Neuronal stem cell (in vitro differentiated cells): ENCODE results near the gene APC2.
A peak's percentile ranks its signal among the peaks of the same experiment; 100 is the strongest.

Experiments
- DNase-seq: peaks from one replicate; pipeline ENCODE4 v3.0.0-alpha.2; 2013; ENCODE audit warnings: low spot score
- H2AFZ ChIP-seq: one replicate; pipeline ENCODE4 v1.6.1; 2013; ENCODE audit warnings: mild to moderate bottlenecking, low read length, inconsistent platforms
- H2AK5ac ChIP-seq: 2 replicates; pipeline ENCODE4 v1.6.1; 2013; ENCODE audit warnings: low read depth, mild to moderate bottlenecking, inconsistent platforms, low read length, moderate library complexity, mixed read lengths
- H2BK120ac ChIP-seq: 2 replicates; pipeline ENCODE4 v1.6.1; 2013; ENCODE audit warnings: low read depth, mild to moderate bottlenecking, inconsistent platforms, low read length, moderate library complexity, mixed read lengths
- H2BK12ac ChIP-seq: one replicate; pipeline ENCODE4 v1.6.1; 2013; ENCODE audit warnings: low read length, inconsistent platforms
- H2BK15ac ChIP-seq: 2 replicates; pipeline ENCODE4 v1.6.1; 2013; ENCODE audit warnings: mild to moderate bottlenecking, low read length, inconsistent platforms, mixed read lengths
- H2BK5ac ChIP-seq: one replicate; pipeline ENCODE4 v1.6.1; 2013; ENCODE audit warnings: inconsistent platforms, mild to moderate bottlenecking, low read length, moderate library complexity
- H3K14ac ChIP-seq: one replicate; pipeline ENCODE4 v1.6.1; 2013; ENCODE audit warnings: low read length, inconsistent platforms
- H3K18ac ChIP-seq: 2 replicates; pipeline ENCODE4 v1.6.1; 2013; ENCODE audit warnings: low read length, inconsistent platforms
- H3K23ac ChIP-seq: 2 replicates; pipeline ENCODE4 v1.6.1; 2013; ENCODE audit warnings: low read depth, mild to moderate bottlenecking, mixed read lengths, low read length, inconsistent platforms; ENCODE audit not compliant: poor library complexity
- H3K27ac ChIP-seq: replicated peaks from 3 replicates; pipeline ENCODE4 v1.5.1; 2013; ENCODE audit warnings: low read length, inconsistent platforms
- H3K27me3 ChIP-seq, 3 experiments: 2 replicates each; pipeline ENCODE4 v1.6.1; 2013; ENCODE audit warnings: low read length in 3 of 3, mild to moderate bottlenecking in 2 of 3, inconsistent platforms in 1 of 3, low read depth in 1 of 3, mixed read lengths in 1 of 3, moderate library complexity in 1 of 3; ENCODE audit not compliant: control insufficient read depth in 3 of 3, insufficient read depth in 3 of 3
- H3K36me3 ChIP-seq, 2 donors: replicated peaks in 1 of 2; 2 replicates each; pipeline ENCODE4 v1.6.1; 2013; ENCODE audit warnings: low read length in 2 of 2; ENCODE audit not compliant: control insufficient read depth in 2 of 2, insufficient read depth in 2 of 2
- H3K4ac ChIP-seq: 2 replicates; pipeline ENCODE4 v1.6.1; 2013; ENCODE audit warnings: inconsistent platforms, mild to moderate bottlenecking, low read length, moderate library complexity
- H3K4me1 ChIP-seq, 2 donors: 1 replicate in 1 of 2; 2 replicates in 1 of 2; pipeline ENCODE4 v1.6.1; 2013; ENCODE audit warnings: low read length in 2 of 2, low read depth in 1 of 2; ENCODE audit not compliant: control insufficient read depth in 2 of 2, insufficient read depth in 1 of 2
- H3K4me2 ChIP-seq: one replicate; pipeline ENCODE4 v1.6.1; 2013; ENCODE audit warnings: mild to moderate bottlenecking, low read length, inconsistent platforms; ENCODE audit not compliant: insufficient read depth, poor library complexity, severe bottlenecking
- H3K4me3 ChIP-seq, 2 donors: 2 replicates each; pipeline ENCODE4 v1.5.1; 2013; ENCODE audit warnings: low read length in 2 of 2, mild to moderate bottlenecking in 2 of 2, inconsistent platforms in 1 of 2, moderate library complexity in 1 of 2
- H3K79me1 ChIP-seq: one replicate; pipeline ENCODE4 v1.6.1; 2013; ENCODE audit warnings: low read depth, mild to moderate bottlenecking, inconsistent platforms, low read length, moderate library complexity
- H3K9ac ChIP-seq: one replicate; pipeline ENCODE4 v1.6.1; 2013; ENCODE audit warnings: mild to moderate bottlenecking, low read depth, low read length, inconsistent platforms; ENCODE audit not compliant: poor library complexity
- H3K9me3 ChIP-seq, 2 donors: replicated peaks in 1 of 2; 2 replicates each; pipeline versions ENCODE3 to v1.6.1; 2013; ENCODE audit warnings: low read length in 2 of 2, mild to moderate bottlenecking in 2 of 2, inconsistent platforms in 1 of 2, low read depth in 1 of 2, mixed read lengths in 1 of 2, moderate library complexity in 1 of 2; ENCODE audit not compliant: control insufficient read depth in 2 of 2, insufficient read depth in 1 of 2
- H4K8ac ChIP-seq: one replicate; pipeline ENCODE4 v1.6.1; 2013; ENCODE audit warnings: low read depth, mild to moderate bottlenecking, inconsistent platforms, low read length, moderate library complexity
- H4K91ac ChIP-seq: one replicate; pipeline ENCODE4 v1.6.1; 2013; ENCODE audit warnings: low read length, low read depth, mild to moderate bottlenecking, inconsistent platforms; ENCODE audit not compliant: poor library complexity
- WGBS, 2 donors: extraction: QIAGEN DNeasy Blood & Tissue Kit; methylation state at CpG; one replicate each; pipeline ENCODE4 v1.1.7; 2013; ENCODE audit warnings: missing lambda C conversion rate in 2 of 2, mixed read lengths in 1 of 2; ENCODE audit not compliant: insufficient read length in 2 of 2, insufficient replicate concordance in 1 of 2; ENCODE audit errors: extremely low coverage in 2 of 2; 5-methylcytosine and 5-hydroxymethylcytosine counted together

Gene APC2

DNA sequence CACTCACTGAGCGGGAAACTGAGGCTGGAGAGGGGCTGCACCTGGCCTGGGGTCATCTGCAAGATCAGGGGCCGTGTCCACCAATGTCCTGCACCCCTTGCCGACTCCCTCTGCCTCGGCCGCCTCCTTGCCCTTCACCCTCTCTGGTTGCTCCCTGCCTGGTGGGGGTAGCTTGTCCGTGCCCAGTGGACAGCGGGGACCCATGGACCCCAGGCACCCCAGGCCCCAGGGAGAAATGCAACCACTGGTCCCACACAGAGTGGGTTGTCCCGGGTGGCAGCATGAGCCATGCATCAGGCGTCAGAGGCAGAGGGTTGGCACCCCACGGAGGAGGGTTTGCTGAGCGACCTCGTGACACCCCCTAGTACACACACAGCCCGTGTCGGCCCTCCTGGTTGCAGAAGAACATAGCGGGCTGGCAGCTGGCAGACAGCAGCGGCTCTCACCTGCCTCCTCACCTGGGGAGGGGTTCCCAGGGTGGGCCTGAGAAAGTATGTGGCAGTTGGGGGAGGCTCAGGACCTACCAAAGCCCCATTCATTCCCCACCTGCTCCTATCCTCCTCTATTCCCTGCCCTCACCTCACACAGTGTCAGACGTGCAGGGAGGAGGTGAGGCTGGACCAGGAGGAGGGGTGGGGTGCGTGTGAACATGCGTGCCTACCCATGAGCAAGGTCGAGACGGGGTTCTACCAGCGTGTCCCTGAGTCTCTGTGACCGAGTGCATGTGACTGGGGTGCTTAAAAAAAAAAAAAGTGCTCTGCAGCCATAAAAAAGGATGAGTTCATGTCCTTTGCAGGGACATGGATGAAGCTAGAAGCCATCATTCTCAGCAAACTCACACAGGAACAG, 54.2 kb downstream of the APC2 start:
- Histone ChIP-seq H4K91ac (no peak overlapping the region), H3K18ac (peak overlapping the region; percentile 82), H3K27me3 (peaks cover 0 to 19% (median 18%) of the 10 kb centered on the region in 3 experiments), H2BK12ac (peak overlapping the region; percentile 95), H3K4me2 (no peak overlapping the region), H2BK15ac (peak overlapping the region; percentile 74), H2AFZ (peak overlapping the region; percentile 74), H3K79me1 (no peaks in the 10 kb centered on the region), H3K9ac (peak overlapping the region; percentile 7), H2AK5ac (peak overlapping the region; percentile 93), H3K4me1 (peaks cover 7 to 9% of the 10 kb centered on the region in 2 donors), H2BK120ac (peak overlapping the region; percentile 55), H3K4me3 (no peak overlapping the region), H3K14ac (peak overlapping the region; percentile 49), H4K8ac (no peak overlapping the region), H3K36me3 (no peaks in the 10 kb centered on the region), H3K4ac (no peak overlapping the region), H3K9me3 (peaks cover 0 to 6% of the 10 kb centered on the region in 2 donors), H3K27ac (no peak overlapping the region), H3K23ac (peak overlapping the region; percentile 32), H2BK5ac (no peak overlapping the region)
- WGBS, 2 donors: no CpG with 5 or more reads among the region's 23 CpGs
- DNase-seq: no peak

DNA sequence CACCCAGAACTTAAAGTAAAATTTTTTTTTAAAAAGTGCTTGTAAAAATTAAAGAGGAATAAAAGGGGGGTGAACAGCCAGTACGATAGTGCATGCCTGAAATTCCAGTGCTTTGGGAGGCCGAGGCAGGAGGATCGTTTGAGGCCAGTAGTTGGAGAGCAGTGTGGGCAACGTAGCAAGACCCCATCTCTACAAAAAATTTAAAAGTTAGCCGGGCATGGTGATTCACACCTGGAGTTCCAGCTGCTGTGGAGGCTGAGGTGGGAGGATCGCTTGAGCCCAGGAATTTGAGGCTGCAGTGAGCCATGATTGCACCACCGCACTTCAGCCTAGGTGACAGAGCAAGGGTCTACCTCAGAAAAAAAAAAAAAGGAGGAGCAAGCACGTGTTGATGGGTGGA, 55.1 kb downstream of the APC2 start:
- WGBS, 2 donors: no CpG with 5 or more reads among the region's 8 CpGs
- Histone ChIP-seq H4K8ac (no peak overlapping the region), H2BK15ac (no peak overlapping the region), H2BK120ac (no peak overlapping the region), H2AK5ac (no peak overlapping the region), H3K9me3 (peaks cover 0 to 6% of the 10 kb centered on the region in 2 donors), H3K23ac (no peak overlapping the region), H3K27me3 (peaks cover 0 to 21% (median 20%) of the 10 kb centered on the region in 3 experiments), H3K14ac (no peak overlapping the region), H3K4me1 (peaks cover 10 to 11% of the 10 kb centered on the region in 2 donors), H4K91ac (no peak overlapping the region), H3K4ac (no peak overlapping the region), H3K27ac (no peak overlapping the region), H3K4me3 (no peak overlapping the region), H3K4me2 (no peak overlapping the region), H3K9ac (no peak overlapping the region), H2BK12ac (no peak overlapping the region), H2BK5ac (no peak overlapping the region), H2AFZ (no peak overlapping the region), H3K36me3 (no peaks in the 10 kb centered on the region), H3K18ac (no peak overlapping the region), H3K79me1 (no peaks in the 10 kb centered on the region)
- no peak for DNase-seq

DNA sequence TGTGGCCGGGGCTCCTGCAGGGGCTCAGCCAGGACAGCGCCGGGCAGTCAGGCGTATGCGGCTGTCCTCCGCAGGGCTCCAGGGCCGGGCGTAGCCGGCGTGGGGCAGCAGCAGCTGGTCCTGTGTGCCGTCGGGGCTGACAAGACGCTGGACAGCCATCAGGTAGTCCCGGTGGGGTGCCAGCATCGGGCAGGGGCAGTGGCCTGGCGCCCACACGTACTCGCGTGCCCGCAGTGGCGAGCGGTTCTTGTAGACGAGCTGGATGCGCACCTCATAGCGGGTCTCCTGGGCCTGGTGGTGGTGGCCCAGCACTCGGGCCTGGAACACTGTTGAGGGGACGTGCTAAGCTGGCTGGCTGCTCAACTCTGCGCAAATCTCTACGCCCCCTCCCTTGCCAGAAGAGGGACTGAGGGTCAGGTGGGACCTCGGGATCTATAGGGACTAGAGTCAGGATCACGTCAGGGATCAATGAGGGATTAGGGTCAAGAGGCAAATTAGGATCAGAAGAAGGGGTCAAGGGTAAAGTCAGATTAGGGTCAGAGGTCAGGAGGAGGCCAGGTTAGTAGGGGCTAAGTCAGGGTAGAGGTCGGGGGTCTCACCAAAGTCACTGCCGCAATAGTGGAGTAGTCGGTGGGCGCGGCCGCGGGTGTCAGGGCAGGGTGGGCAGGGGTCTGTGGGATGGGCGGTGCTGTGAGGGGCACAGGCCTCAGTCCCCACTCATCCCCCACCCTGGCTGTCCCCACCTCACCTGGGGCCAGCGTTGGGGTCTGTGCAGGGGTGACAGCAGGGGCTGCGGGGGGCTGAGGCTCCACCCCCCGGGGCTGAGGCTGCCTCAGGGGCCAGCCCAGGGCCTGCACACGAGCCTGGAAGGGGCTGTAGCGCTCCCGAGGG, 56.3 kb downstream of the APC2 start:
- Histone ChIP-seq H3K36me3 (no peaks in the 10 kb centered on the region), H2BK120ac (no peak overlapping the region), H3K9ac (no peak overlapping the region), H2AFZ (no peak overlapping the region), H3K9me3 (peaks cover 0 to 6% of the 10 kb centered on the region in 2 donors), H3K4me1 (peaks cover 10 to 16% of the 10 kb centered on the region in 2 donors), H4K91ac (peak overlapping the region; percentile 9), H3K27ac (no peak overlapping the region), H3K27me3 (peaks cover 0 to 30% (median 22%) of the 10 kb centered on the region in 3 experiments), H3K4me2 (no peak overlapping the region), H2BK15ac (peak overlapping the region; percentile 87), H2BK5ac (peak overlapping the region; percentile 71), H3K14ac (no peak overlapping the region), H2AK5ac (peak overlapping the region; percentile 99), H3K79me1 (no peaks in the 10 kb centered on the region), H3K18ac (no peak overlapping the region), H4K8ac (no peak overlapping the region), H2BK12ac (peak overlapping the region; percentile 93), H3K23ac (no peak overlapping the region), H3K4ac (peak overlapping the region; percentile 24), H3K4me3 (no peak overlapping the region)
- no CpG with 5 or more reads among the region's 45 CpGs for WGBS, 2 donors
- no peak for DNase-seq
